Vagina (tissue), 2 donors: ENCODE data around the gene B9D1.

Source experiments
- POLR2A ChIP-seq, 2 donors: fragments of 450-650 bp; IDR thresholded peaks; one replicate each; pipeline ENCODE4 v1.6.1; 2017; ENCODE audit warnings: antibody characterized with exemption in 2 of 2, mild to moderate bottlenecking in 2 of 2, moderate library complexity in 2 of 2
- POLR2AphosphoS5 ChIP-seq, 2 donors: sonication (generic); formaldehyde crosslinking; IDR thresholded peaks; one replicate each; pipeline ENCODE4 v1.9.0; 2017; ENCODE audit warnings: antibody characterized with exemption in 2 of 2, mild to moderate bottlenecking in 2 of 2, low read depth in 1 of 2; ENCODE audit not compliant: insufficient read depth in 1 of 2
- TF ChIP-seq, protein P1 (sequence below), 3 experiments: fragments of 450-650 bp in 2 of 3; fragments of 200-600 bp in 1 of 3; sonication (generic) in 1 of 3; IDR thresholded peaks; one replicate each; pipeline ENCODE4 v1.5.1; 2017 to 2019; ENCODE audit warnings: antibody characterized with exemption in 3 of 3, mild to moderate bottlenecking in 2 of 3, moderate library complexity in 2 of 3

DNA sequence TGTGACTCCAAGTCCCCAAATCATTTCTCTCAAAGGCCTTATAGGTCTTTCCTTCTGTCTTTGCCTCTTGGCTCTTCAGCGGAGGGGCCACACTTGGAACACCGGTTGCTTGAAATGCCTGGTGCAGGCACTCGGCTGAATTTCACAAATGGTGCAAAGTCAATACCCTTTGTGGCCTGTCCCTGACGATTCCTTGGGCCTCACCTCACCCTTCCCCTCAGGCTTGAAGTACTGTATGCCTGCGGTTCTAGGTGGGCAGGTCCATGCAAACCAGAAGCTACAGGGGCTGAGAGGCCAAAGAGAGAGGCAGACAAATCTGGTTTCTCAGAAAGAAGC, 4.1 kb upstream of the B9D1 start:
- TF ChIP-seq, protein P1, sequence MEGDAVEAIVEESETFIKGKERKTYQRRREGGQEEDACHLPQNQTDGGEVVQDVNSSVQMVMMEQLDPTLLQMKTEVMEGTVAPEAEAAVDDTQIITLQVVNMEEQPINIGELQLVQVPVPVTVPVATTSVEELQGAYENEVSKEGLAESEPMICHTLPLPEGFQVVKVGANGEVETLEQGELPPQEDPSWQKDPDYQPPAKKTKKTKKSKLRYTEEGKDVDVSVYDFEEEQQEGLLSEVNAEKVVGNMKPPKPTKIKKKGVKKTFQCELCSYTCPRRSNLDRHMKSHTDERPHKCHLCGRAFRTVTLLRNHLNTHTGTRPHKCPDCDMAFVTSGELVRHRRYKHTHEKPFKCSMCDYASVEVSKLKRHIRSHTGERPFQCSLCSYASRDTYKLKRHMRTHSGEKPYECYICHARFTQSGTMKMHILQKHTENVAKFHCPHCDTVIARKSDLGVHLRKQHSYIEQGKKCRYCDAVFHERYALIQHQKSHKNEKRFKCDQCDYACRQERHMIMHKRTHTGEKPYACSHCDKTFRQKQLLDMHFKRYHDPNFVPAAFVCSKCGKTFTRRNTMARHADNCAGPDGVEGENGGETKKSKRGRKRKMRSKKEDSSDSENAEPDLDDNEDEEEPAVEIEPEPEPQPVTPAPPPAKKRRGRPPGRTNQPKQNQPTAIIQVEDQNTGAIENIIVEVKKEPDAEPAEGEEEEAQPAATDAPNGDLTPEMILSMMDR (IDR thresholded peaks at IDR 0.05), result no peak
- no peak for TF ChIP-seq POLR2AphosphoS5 (IDR thresholded peaks at IDR 0.05; ENCODE audit: insufficient read depth in 1 of 2, low read depth in 1 of 2)
- no peak for TF ChIP-seq POLR2A (IDR thresholded peaks at IDR 0.05)
